Hematopoietic multipotent progenitor cell treated with erythropoietin and hydrocortisone succinate and interleukin-3 and kit ligand, for 4 days (in vitro differentiated cells): ENCODE results near the gene TESMIN.

Experiments
- DNase-seq: peaks from one replicate; pipeline ENCODE4 v3.0.0-alpha.2; 2015

The TESMIN gene

GRCh38 chr11:68707527-68707926 is 43.8 kb downstream of the TESMIN start:
- no peak for DNase-seq

DNA sequence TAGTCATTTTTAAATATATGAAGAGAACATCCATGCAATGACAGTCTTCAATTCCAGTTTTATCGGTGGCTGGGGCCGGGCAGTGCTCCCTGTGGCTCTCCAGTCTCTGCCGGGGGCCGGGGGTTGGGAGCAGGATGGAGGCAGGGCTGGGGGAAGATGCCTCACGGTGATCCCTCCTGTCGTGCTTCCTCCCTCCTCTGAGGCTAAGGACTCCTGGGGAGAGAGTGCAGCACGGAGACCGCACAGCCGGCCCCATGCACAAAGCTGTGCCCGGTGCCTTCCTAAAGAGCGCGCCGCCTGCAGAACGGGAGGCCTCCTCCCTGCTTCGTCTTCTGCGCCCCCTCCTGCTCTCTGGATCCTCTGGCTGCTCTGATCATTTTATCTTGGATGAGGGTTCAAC is 46.4 kb downstream of the TESMIN start:
- DNase-seq = no peak

- no peak for DNase-seq
Measured at GRCh38 chr11:68698993-68699392, 52.3 kb downstream of the TESMIN start.

- peak; percentile 95 for DNase-seq
Measured at GRCh38 chr11:68695531-68695930, 55.8 kb downstream of the TESMIN start.

- DNase-seq = no peak
Measured at GRCh38 chr11:68694431-68695297, 56.7 kb downstream of the TESMIN start.

- no peak for DNase-seq
Measured at GRCh38 chr11:68693484-68693882, 57.8 kb downstream of the TESMIN start.

DNA sequence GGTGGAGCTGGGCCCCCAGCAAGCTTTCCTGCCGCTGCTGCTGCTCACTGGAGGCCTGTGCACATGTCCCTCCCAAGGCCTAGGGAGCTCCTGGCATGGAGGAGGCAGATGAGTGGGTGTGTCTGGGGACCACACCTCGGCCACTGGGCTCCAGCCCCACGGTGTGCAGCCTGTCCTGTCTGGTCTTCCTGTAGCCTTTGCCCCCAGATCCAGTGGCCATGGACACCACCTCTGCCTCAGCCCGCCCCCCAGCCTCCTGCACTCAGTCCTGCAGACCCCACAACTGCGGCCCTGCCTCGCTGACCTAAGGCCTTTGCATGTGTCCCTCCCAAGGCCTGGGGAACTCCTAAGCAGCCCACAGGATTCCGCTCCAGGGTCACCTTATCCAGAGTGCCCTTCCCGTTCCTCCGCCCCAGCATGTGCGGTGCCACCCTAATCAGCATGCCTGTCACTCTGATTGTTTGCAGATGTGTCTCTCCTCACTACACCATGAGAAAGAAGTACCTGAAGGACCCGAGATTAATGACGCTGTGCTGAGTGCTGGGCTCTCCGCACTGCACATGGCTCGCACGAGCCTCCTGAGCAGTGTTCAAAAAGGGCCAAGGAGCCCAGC is 58.3 kb downstream of the TESMIN start:
- no peak for DNase-seq

DNA sequence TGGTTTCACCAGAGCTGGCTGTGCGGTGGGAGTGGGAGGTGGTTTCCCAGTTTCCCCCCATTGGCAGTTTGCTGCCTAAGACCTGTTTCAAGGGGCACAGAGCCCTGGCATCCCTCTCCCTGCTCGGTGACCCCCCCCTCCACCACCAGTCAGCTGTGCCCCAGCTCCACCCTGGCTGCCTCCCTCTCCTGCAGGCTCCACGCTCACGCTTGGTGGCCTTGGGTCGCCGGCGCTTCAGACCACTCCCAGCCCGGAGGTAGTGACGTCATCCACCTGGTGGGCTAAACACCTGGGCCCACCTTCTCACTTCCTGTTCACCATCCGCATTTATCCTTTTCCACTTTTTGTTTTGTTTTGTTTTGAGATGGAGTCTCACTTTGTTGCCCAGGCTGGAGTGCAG is 59.2 kb downstream of the TESMIN start:
- no peak for DNase-seq

- DNase-seq = no peak
Measured at GRCh38 chr11:68691402-68691784, 59.9 kb downstream of the TESMIN start.

- DNase-seq = peak; percentile 66
Measured at GRCh38 chr11:68690671-68691401, 60.5 kb downstream of the TESMIN start.

- DNase-seq = no peak
Measured at GRCh38 chr11:68689737-68690625, 61.3 kb downstream of the TESMIN start.

- DNase-seq = no peak
Measured at GRCh38 chr11:68688881-68689280, 62.4 kb downstream of the TESMIN start.

DNA sequence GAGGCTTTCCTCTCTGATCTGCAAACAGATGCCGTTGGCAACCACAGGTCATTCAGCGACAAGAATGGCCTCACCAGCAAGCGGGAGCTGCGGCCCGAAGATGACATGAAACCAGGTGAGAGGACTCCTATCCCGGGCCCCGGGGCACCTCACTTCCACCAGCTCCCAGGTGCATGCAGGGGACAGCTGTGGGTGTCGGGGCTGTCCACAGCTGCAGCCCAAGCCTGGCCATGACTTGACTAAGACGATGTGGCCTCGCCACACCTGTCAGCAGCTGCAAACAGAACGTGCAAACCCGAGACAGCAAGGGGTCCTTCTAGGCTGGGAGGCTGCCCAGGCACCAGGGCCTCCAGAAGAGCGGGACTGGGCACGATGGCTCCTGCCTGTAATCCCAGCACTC is 63.3 kb downstream of the TESMIN start:
- no peak for DNase-seq

- DNase-seq = no peak
Measured at GRCh38 chr11:68687311-68687710, 64.0 kb downstream of the TESMIN start.

DNA sequence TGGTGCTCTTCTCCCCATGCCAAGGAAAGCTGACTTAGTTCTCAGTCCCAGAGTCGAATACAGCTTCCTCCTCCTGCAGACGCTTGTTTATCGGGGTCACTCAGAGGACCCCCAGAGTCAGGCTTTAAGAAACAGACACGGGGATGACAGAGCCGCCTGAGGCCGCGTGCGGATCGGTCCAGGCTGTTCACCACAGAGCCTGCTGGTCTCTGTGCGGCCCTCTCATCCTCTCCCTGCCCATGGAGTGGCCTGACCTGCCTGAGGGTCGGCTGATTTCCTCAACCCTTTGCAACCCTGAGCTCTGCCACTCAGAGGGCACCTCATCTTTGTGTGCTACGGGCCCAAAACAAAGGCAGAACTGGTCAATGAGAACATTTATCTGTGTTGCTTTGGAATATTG is 64.8 kb downstream of the TESMIN start:
- no peak for DNase-seq

- no peak for DNase-seq
Measured at GRCh38 chr11:68685656-68686380, 65.5 kb downstream of the TESMIN start.

GRCh38 chr11:68684385-68685356 is 66.6 kb downstream of the TESMIN start, which contains the start of gene GAL:
TSS of gene GAL (plus strand) at chr11:68684544. CDS start at chr11:68684924, 380 bp downstream.
- DNase-seq = peak; percentile 66

DNA sequence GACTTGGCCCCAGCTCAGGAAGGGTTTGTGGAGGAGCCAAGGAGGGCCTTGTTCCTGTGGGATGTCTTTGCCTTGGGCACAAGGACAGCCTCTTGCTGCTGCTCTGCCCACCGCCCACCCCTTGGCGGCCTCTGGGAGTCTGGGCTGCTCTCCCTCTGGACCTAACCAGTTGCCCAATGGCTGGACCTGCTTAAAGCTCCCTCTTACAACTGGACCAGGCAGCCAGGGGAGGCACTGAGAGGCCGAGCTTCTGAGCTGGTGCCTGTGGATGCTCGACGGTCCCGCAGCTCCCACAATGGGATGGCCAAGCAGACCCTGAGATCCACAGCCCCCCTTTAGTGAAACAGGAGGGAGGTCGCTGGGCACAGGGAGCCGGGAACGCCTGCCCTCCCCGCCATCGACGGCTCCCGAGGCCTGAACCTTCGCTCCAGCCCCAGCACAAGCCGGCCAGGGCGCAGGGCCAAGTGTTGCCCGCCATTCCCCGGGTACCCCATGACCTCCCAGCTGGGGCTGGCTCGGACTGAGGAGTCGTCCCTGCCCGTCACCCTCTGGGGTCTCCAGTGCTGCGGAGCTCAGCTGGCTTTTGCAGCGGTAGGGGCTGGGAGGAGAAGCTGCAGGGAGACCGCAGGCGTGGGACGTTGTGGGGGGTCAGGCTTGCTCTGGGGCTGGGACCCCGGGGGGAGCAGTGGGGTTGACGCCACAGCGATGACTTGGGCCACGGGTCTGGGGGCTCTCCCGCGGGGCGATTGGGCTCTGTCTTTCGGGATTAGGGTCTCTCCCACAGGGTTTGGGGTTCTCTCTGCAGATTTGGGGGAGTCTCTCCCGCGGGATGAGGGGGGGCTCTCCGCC is 67.6 kb downstream of the TESMIN start:
- DNase-seq = no peak

GRCh38 chr11:68683121-68683520 is 68.2 kb downstream of the TESMIN start:
- DNase-seq = no peak

DNA sequence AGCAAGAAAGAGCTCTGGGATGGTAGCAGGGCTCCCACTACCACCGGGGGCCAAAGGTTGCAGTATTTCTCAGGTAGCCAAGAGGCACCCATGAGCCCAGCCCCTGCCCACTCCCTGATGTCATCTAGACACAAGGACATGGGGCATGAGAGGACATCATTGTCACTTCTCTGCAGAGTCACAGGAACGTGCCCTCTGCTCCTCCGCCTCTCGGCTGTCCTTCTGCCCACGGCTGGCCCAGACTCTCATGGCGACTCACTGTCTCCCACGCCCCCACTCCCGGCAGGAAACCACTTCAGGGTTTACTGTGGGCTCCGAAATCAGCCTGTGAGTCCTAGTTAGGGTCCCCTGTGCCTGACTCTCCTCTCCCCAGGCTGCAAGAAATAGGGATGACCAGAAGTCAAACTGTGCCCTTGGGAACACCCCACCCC is 68.8 kb downstream of the TESMIN start:
- DNase-seq = no peak
